OCI-LY1 (cell line): ENCODE data around the gene GTF3C2.

Experiments
- H2AFZ ChIP-seq: fragments of 200-600 bp; sonication (generic), shearing (Covaris generic); 2 replicates; pipeline ENCODE4 v1.6.0; 2014; ENCODE audit warnings: antibody characterized with exemption, mild to moderate bottlenecking, low read length
- H3F3A ChIP-seq: fragments of 200-600 bp; sonication (generic), shearing (Covaris generic); 2 replicates; pipeline ENCODE4 v1.6.0; 2014; ENCODE audit warnings: mild to moderate bottlenecking, antibody characterized with exemption, low read length, moderate library complexity; ENCODE audit not compliant: insufficient read depth
- H3K27ac ChIP-seq: fragments of 200-600 bp; sonication (generic); 2 replicates; pipeline ENCODE4 v1.5.1; 2014; ENCODE audit warnings: low read length, mixed run types, mild to moderate bottlenecking, low read depth; ENCODE audit not compliant: poor library complexity, severe bottlenecking
- H3K27me3 ChIP-seq: fragments of 200-600 bp; sonication (generic); 2 replicates; pipeline ENCODE4 v1.6.0; 2014; ENCODE audit warnings: antibody characterized with exemption, mild to moderate bottlenecking, low read length, moderate library complexity; ENCODE audit not compliant: insufficient read depth
- H3K36me3 ChIP-seq: fragments of 200-600 bp; sonication (generic); 2 replicates; pipeline ENCODE4 v1.6.1; 2014; ENCODE audit warnings: mild to moderate bottlenecking, antibody characterized with exemption, low read length, moderate library complexity, mixed read lengths; ENCODE audit not compliant: insufficient read depth
- H3K4me1 ChIP-seq: fragments of 200-600 bp; sonication (generic); 2 replicates; pipeline ENCODE4 v1.5.1; 2014; ENCODE audit warnings: mild to moderate bottlenecking, low read length, moderate library complexity; ENCODE audit not compliant: insufficient read depth, severe bottlenecking
- H3K4me2 ChIP-seq: fragments of 200-600 bp; sonication (generic), shearing (Covaris generic); 2 replicates; pipeline ENCODE4 v1.6.1; 2014; ENCODE audit warnings: low read length
- H3K4me3 ChIP-seq: fragments of 200-600 bp; sonication (generic); 2 replicates; pipeline ENCODE4 v1.5.1; 2014; ENCODE audit warnings: low read length, low read depth, mild to moderate bottlenecking, mixed read lengths; ENCODE audit not compliant: poor library complexity, severe bottlenecking
- H3K79me2 ChIP-seq: fragments of 200-600 bp; shearing (Covaris generic); 2 replicates; pipeline ENCODE4 v1.6.1; 2016; ENCODE audit warnings: mixed run types, low read length, mixed read lengths; ENCODE audit not compliant: insufficient read depth
- H3K9ac ChIP-seq: fragments of 200-600 bp; sonication (generic), shearing (Covaris generic); 2 replicates; pipeline ENCODE4 v1.6.1; 2014; ENCODE audit warnings: mild to moderate bottlenecking, low read length, mixed read lengths
- H3K9me2 ChIP-seq: fragments of 200-600 bp; sonication (generic), shearing (Covaris generic); 2 replicates; pipeline ENCODE4 v1.6.1; 2014; ENCODE audit warnings: low read depth, mild to moderate bottlenecking, low read length, mixed read lengths
- H3K9me3 ChIP-seq: fragments of 200-600 bp; shearing (Covaris generic); 2 replicates; pipeline ENCODE4 v1.6.1; 2014; ENCODE audit warnings: low read length, mixed read lengths
- H4K20me1 ChIP-seq: fragments of 200-600 bp; sonication (generic), shearing (Covaris generic); 2 replicates; pipeline ENCODE4 v1.6.0; 2016; ENCODE audit warnings: mild to moderate bottlenecking, low read length; ENCODE audit not compliant: insufficient read depth
- CTCF ChIP-seq: fragments of 200-600 bp; sonication (generic), shearing (Covaris generic); IDR thresholded peaks from 2 replicates; pipeline ENCODE4 v1.5.1; 2017; ENCODE audit warnings: mild to moderate bottlenecking, antibody characterized with exemption, low read length, moderate library complexity, mixed read lengths
- EZH2 ChIP-seq: fragments of 200-600 bp; sonication (generic), shearing (Covaris generic); IDR thresholded peaks from 2 replicates; pipeline ENCODE4 v1.8.0; 2017; ENCODE audit warnings: borderline replicate concordance, mixed run types, mild to moderate bottlenecking, antibody characterized with exemption, low read length, moderate library complexity, mixed read lengths

GTF3C2 gene

DNA sequence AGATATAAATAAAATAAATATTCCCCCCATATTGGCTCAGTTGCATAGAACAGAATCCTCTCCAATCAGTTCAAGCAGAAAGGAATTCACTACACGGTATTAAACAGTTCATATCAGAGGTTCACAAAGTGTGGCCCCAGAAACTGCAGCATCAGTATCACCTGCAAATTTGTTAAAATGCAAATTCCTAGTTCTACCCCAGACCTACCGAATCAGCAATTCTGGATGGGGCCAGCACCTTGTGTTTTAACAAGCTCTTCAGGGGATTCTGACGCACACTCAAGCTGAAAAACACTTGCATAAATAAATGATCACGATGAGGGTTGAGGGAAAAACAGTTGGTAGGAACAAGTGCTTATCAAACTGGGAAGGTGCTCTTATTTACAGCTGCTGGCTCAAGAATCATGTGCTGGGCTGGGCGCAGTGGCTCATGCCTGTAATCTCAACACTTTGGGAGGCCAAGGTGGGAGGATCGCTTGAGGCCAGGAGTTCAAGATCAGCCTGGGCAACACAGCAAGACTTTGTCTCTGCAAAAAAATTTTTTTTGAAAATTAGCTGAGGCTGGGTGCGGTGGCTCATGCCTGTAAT, 6.4 kb downstream of the GTF3C2 start:
- Histone ChIP-seq H2AFZ (no peak overlapping the region), H3K9ac (no peak overlapping the region; the same call in 1 of the 2 replicates), H3K36me3 (peaks cover 3% of the 10 kb centered on the region; the same call in 1 of the 2 replicates), H3K9me2 (no peaks in the 10 kb centered on the region), H3K9me3 (no peaks in the 10 kb centered on the region), H3K27me3 (no peaks in the 10 kb centered on the region), H3K4me3 (no peak overlapping the region), H4K20me1 (no peaks in the 10 kb centered on the region), H3K79me2 (peaks cover 74% of the 10 kb centered on the region), H3K27ac (no peak overlapping the region), H3F3A (no peaks in the 10 kb centered on the region), H3K4me1 (peaks cover 33% of the 10 kb centered on the region), H3K4me2 (no peak overlapping the region)
- no peak for TF ChIP-seq EZH2
- TF ChIP-seq CTCF = no peak

- no peak overlapping the region for H3K27ac ChIP-seq
- H3K79me2 ChIP-seq = peaks cover 59% of the 10 kb centered on the region
These were observed 8.9 kb downstream of the GTF3C2 start for GRCh38 chr2:27347641-27348040.

GRCh38 chr2:27336173-27336572, 20.4 kb downstream of the GTF3C2 start:
- no peak overlapping the region for H3K4me2 ChIP-seq
- no peaks in the 10 kb centered on the region for H3K79me2 ChIP-seq
- H3K4me1 ChIP-seq = no peaks in the 10 kb centered on the region
- H3K4me3 ChIP-seq = no peak overlapping the region
- H3K27ac ChIP-seq = no peak overlapping the region
- H3K9ac ChIP-seq = no peak overlapping the region
- H3K9me3 ChIP-seq = no peaks in the 10 kb centered on the region
- H3F3A ChIP-seq = no peaks in the 10 kb centered on the region
- TF ChIP-seq EZH2 (no peak), CTCF (no peak)
- H2AFZ ChIP-seq = no peak overlapping the region
- no peaks in the 10 kb centered on the region for H4K20me1 ChIP-seq
- H3K27me3 ChIP-seq = no peaks in the 10 kb centered on the region
- H3K36me3 ChIP-seq = peaks cover 79% of the 10 kb centered on the region
- no peaks in the 10 kb centered on the region for H3K9me2 ChIP-seq

More at GRCh38 chr2:27347641-27348040, 8.9 kb downstream of the GTF3C2 start:
- TF ChIP-seq EZH2 (no peak), CTCF (no peak)
- Histone ChIP-seq H4K20me1 (no peaks in the 10 kb centered on the region), H3K9me2 (no peaks in the 10 kb centered on the region), H3K9ac (no peak overlapping the region), H3K36me3 (peaks cover 13% of the 10 kb centered on the region; the same call in 1 of the 2 replicates), H3K4me3 (no peak overlapping the region), H3F3A (no peaks in the 10 kb centered on the region), H3K9me3 (no peaks in the 10 kb centered on the region), H3K27me3 (no peaks in the 10 kb centered on the region), H3K4me1 (peaks cover 14% of the 10 kb centered on the region), H2AFZ (no peak overlapping the region), H3K4me2 (no peak overlapping the region)
